GM19193 (cell line): ENCODE measurements around the gene ATP11A.

Source experiments
- POLR2A ChIP-seq: IDR thresholded peaks from 4 replicates; pipeline ENCODE4 v1.6.1; 2011; ENCODE audit not compliant: insufficient read depth, insufficient read length; ENCODE audit errors: extremely low read depth

The ATP11A gene

DNA sequence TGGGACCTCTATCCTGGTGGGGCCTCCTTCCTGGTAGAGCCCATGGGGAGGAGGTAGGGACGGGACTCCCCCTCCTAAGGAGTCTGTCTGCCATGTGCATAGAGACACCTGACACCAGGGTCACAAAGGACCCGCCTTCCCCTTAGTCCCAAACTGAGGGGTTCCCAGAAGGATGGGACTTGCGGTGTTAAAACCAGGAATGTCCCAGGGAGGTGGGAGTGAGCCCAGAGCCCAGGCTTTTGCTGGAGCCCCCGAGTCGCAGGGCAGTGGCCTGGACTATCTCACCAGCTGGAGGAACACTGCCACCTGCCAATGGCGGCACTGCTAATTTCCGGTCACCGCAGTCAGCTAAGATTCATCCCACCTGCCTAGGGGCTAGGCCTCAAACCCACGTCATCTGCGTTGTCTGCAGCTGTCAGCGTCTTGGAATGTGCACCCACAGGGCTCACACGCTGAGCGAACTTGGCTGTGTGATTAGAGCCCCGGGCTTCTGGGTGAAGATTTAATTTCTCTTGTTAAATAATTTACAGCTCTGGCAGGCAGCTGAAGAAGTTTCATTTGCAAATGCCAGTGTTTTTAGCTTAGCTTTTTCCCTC is 31.9 kb upstream of the ATP11A start:
- no peak for TF ChIP-seq POLR2A

DNA sequence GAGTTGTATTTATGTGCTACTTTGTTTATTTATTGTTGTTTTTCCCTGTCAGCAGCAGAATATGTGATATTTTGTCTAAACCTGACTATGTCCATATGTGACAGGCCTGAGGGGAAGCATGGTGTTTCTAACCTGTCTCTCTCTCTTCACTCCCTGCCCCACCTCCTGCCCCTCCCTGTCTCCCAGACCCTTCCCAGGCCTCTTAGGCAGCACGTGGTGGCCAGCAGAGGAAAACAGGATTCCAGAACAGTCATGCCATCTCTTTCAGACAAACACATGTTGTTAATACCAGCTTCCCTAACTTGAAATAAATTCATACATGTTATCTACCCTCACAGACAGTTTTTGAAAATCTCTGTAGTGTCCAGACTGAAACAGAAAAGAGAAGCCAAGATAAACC is 31.0 kb upstream of the ATP11A start:
- no peak for TF ChIP-seq POLR2A

GRCh38 chr13:112661291-112661690 is 28.5 kb upstream of the ATP11A start:
- TF ChIP-seq POLR2A, result no peak

DNA sequence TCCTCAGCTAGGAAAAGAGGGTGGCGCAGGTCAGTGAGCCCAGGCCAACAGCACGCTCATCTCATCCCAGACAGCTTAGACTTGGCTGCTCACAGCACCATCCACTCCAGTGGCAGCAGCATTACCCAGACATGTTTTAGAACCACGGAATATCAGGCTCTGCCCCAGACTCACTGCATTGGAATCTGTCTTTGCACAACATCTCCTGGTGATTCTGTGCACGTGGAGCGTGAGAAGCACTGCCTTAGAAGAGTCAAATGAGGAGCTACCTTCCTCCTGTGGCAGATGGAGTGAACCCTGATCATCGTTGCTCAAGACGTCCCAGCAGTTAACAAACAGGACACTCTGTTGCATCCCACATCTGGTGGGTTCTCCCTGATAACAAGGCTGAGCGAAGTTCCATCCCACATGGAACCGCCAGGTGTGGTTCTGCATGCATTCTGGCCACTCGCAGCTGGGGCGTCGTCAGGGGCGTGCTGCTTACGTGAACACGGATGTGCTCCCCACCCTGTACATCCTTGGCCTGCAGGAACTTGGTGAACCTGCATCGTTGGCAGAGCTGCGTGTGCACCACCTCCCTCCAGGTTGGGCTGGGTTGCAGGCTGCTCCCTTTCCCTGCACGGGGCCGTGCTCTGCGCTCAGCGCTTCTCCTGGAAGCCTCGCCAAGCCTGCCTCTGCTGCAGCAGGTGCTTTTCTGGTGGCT is 25.2 kb upstream of the ATP11A start:
- TF ChIP-seq POLR2A, result no peak

DNA sequence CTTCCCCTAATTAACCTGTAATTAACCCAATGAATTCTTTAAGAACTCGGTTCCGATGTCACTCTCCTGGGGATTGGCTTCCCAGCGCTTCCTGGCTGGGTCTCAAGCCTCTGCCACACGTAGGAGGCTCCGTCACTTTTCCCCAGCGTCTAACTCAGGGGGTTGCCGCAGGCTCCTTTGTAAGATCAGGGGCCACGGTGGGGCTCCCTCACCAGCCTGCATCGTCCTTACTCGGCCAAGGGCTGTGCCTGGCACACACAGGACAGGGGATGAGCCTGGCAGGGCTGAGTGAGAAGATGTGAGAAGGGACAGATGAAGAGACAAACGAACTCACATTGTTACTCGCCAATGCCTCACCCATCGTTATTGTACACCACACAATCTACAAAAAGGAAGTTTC is 20.9 kb upstream of the ATP11A start:
- no peak for TF ChIP-seq POLR2A

GRCh38 chr13:112669881-112670499 is 19.8 kb upstream of the ATP11A start:
- no peak for TF ChIP-seq POLR2A

GRCh38 chr13:112670864-112671263 is 19.0 kb upstream of the ATP11A start:
- no peak for TF ChIP-seq POLR2A

DNA sequence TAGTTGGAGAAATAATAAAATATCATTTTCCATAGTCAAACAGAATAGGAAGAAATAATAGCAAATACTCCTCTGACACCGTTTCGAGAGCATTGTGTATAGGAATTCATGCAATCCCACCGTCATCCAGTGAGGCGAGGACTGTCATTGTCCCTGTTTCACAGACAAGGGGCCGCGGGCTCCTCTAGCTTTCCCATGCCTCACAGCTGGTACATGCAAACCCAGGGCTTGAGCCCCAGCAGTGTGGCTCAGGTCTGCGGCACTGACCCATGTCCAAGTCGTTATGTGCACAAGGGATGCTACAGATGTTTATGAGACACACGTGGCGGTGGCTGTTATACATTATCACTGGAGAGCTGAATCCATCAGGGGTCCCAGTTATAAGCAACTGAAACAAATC is 18.5 kb upstream of the ATP11A start:
- TF ChIP-seq POLR2A, result no peak

DNA sequence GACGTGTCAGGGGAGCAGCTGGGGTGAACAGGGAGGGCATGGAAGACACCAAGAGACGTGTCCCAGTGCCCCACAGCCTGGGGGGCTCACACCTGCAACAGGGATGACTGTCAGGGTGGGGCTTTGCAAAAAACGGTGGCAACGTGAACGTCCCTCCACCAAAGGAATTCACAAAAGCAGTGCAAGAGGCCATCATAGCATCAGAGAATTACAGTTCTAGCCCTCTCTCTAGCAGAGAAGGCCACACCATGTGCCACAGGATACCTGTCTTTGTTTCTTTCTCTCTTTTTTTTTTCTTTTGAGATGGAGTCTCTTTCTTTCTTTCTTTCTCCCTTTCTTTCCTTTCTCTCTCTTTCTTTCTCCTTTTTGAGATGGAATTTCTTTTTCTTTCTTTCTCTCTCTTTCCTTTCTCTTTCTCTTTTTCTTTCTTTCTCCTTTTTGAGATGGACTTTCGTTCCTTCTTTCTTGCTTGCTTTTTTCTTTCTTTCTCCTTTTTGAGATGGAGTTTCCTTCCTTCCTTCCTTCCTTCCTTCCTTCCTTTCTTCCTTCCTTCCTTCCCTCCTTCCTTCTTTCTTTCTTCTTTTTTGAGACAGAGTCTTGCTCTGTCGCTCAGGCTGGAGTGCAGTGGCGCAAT is 17.1 kb upstream of the ATP11A start:
- no peak for TF ChIP-seq POLR2A

DNA sequence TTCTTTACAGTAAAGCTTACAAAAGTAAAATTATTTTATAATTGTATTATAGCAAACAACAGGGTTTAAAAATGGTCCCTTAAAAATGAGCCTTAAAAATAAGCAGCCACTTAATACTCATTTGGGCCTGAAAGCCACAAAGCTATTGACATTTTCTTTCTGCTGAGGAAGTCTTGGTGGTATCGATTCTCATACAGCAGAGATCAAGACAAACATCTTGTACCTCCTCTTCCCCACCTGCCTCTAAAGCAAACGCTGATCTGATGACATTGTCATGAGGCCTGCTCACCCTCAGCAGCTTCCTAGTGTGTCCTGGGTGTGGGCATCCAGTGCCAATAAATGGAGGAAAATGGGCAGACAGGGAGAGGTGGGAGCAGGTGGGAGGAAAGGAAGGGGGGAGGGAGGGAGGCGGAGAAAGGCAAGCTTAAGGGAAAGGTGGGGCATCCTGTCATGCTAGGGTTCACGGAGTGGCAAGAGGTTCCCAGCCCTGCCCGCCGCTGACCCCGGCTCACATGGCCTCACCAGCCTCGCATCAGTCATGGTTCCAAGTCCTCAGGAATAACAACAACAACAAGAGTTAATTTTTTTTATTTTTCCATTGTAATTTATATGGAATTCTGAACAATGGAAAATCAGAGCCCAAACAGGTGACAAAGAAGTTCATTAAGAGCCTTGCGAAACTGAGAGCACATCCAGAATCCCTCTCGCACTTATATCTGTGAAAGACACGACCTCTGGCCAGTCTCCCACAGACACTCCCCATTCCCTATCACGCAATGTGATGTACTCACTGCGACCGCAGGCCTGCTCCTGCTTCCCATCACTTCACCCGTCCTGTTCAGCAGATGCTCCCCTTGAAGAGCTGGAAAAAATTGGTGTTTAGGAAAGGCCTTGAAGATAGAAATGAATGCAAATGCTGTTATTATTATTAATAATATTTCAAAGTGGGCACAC is 15.1 kb upstream of the ATP11A start:
- no peak for TF ChIP-seq POLR2A

GRCh38 chr13:112675366-112675756 is 14.5 kb upstream of the ATP11A start:
- TF ChIP-seq POLR2A, result no peak

GRCh38 chr13:112679381-112679780 is 10.5 kb upstream of the ATP11A start:
- no peak for TF ChIP-seq POLR2A

GRCh38 chr13:112679932-112680677 is 9.7 kb upstream of the ATP11A start:
- TF ChIP-seq POLR2A, result no peak
